ENCODE measurements around the gene PCBP4. TPM values are rescaled to one million over a fixed set of nuclear protein-coding genes. Genes with fewer than 3 reads are reported as not detected.
A peak's percentile ranks its signal among the peaks of the same experiment; 100 is the strongest.

PCBP4 gene
- total RNA-seq: 10 to 100 TPM; 19.6 to 22.4 TPM

- peak; percentile 64 for DNase-seq
- no peaks in the 10 kb centered on the region for H3K4me1 ChIP-seq
These were observed at the start of gene PCBP4 for GRCh38 chr3:51967384-51968169. Gene PCBP4, minus strand, starts transcription at chr3:51967454. Its CDS starts 6,214 bp downstream, at chr3:51961240.

GRCh38 chr3:52015438-52016228 lies 48.4 kb upstream of the PCBP4 start:
- H3K4me3 ChIP-seq: no peak overlapping the region
- TF ChIP-seq CTCF (IDR thresholded peaks at IDR 0.05): no peak
- H3K27ac ChIP-seq: no peak overlapping the region
- no peak for DNase-seq
- H3K36me3 ChIP-seq: no peaks in the 10 kb centered on the region
- H3K9ac ChIP-seq (ENCODE audit: low read depth in 2 of 2, low read length in 2 of 2): no peak overlapping the region
- H3K4me1 ChIP-seq: no peaks in the 10 kb centered on the region
- H3K9me3 ChIP-seq: no peaks in the 10 kb centered on the region
- no peaks in the 10 kb centered on the region for H3K27me3 ChIP-seq
- intact Hi-C loops (cut with DNase I): no loop called here

More at GRCh38 chr3:51967384-51968169, at the start of gene PCBP4:
- Histone ChIP-seq H3K27me3 (no peaks in the 10 kb centered on the region), H3K4me3 (peak within 1 kb of the TSS; percentile 60), H3K36me3 (no peaks in the 10 kb centered on the region), H3K9ac (ENCODE audit: low read depth in 2 of 2, low read length in 2 of 2) (peak within 1 kb of the TSS; percentile 81 to 89), H3K27ac (peak within 1 kb of the TSS; percentile 80), H3K9me3 (no peaks in the 10 kb centered on the region)
- intact Hi-C loops (cut with DNase I): no loop called here
- TF ChIP-seq CTCF (IDR thresholded peaks at IDR 0.05): no peak

- H3K9ac ChIP-seq (ENCODE audit: low read depth in 2 of 2, low read length in 2 of 2): no peak overlapping the region
- DNase-seq: no peak
- H3K27me3 ChIP-seq: no peaks in the 10 kb centered on the region
- H3K9me3 ChIP-seq: no peaks in the 10 kb centered on the region
- intact Hi-C loops (cut with DNase I): no loop called here
- no peak overlapping the region for H3K4me3 ChIP-seq
- no peak for TF ChIP-seq CTCF (IDR thresholded peaks at IDR 0.05)
- H3K27ac ChIP-seq: no peak overlapping the region
- no peaks in the 10 kb centered on the region for H3K36me3 ChIP-seq
- H3K4me1 ChIP-seq: no peaks in the 10 kb centered on the region
These were observed 47.4 kb upstream of the PCBP4 start for GRCh38 chr3:52014613-52015012.

GRCh38 chr3:52013802-52014598 lies 46.7 kb upstream of the PCBP4 start:
- Histone ChIP-seq H3K9me3 (no peaks in the 10 kb centered on the region), H3K4me1 (no peaks in the 10 kb centered on the region), H3K4me3 (no peak overlapping the region), H3K9ac (ENCODE audit: low read depth in 2 of 2, low read length in 2 of 2) (no peak overlapping the region), H3K36me3 (no peaks in the 10 kb centered on the region), H3K27ac (no peak overlapping the region), H3K27me3 (no peaks in the 10 kb centered on the region)
- no peak for DNase-seq
- intact Hi-C loops (cut with DNase I): no loop called here
- no peak for TF ChIP-seq CTCF (IDR thresholded peaks at IDR 0.05)

- Histone ChIP-seq H3K36me3 (no peaks in the 10 kb centered on the region), H3K27me3 (no peaks in the 10 kb centered on the region), H3K4me3 (no peak overlapping the region), H3K9me3 (no peaks in the 10 kb centered on the region), H3K27ac (no peak overlapping the region), H3K9ac (ENCODE audit: low read depth in 2 of 2, low read length in 2 of 2) (no peak overlapping the region), H3K4me1 (no peaks in the 10 kb centered on the region)
- TF ChIP-seq CTCF (IDR thresholded peaks at IDR 0.05): no peak
- intact Hi-C loops (cut with DNase I): no loop called here
- DNase-seq: no peak
These were observed 45.4 kb upstream of the PCBP4 start for GRCh38 chr3:52012699-52013098.

Data from colonic mucosa (tissue), 4 donors.